MM.1S (cell line): ENCODE data around the gene PCBP4.

Experiments used
- DNase-seq: peaks from one replicate; pipeline ENCODE4 v3.0.0-alpha.2; 2015
- H2AFZ ChIP-seq: fragments of 300-600 bp; sonication (generic); 2 replicates; pipeline ENCODE4 v1.6.0; 2016; ENCODE audit warnings: antibody characterized with exemption, low read length
- H3F3A ChIP-seq: fragments of 300-600 bp; sonication (generic); 2 replicates; pipeline ENCODE4 v1.6.1; 2016; ENCODE audit warnings: mild to moderate bottlenecking, antibody characterized with exemption, low read length, moderate library complexity, mixed read lengths; ENCODE audit not compliant: insufficient read depth
- H3K27ac ChIP-seq: fragments of 300-600 bp; sonication (generic); 2 replicates; pipeline ENCODE4 v1.5.1; 2016; ENCODE audit warnings: mild to moderate bottlenecking, low read length
- H3K27me3 ChIP-seq: fragments of 300-600 bp; sonication (generic); replicated peaks from 2 replicates; pipeline ENCODE4 v1.6.0; 2016; ENCODE audit warnings: low read length; ENCODE audit not compliant: insufficient read depth
- H3K36me3 ChIP-seq: fragments of 300-600 bp; sonication (generic); replicated peaks from 2 replicates; pipeline ENCODE4 v1.6.1; 2016; ENCODE audit warnings: mild to moderate bottlenecking, low read length, mixed read lengths; ENCODE audit not compliant: insufficient read depth
- H3K4me1 ChIP-seq: fragments of 300-600 bp; sonication (generic); 2 replicates; pipeline ENCODE4 v1.6.1; 2016; ENCODE audit warnings: low read length, mixed read lengths
- H3K4me2 ChIP-seq: fragments of 300-600 bp; sonication (generic); 2 replicates; pipeline ENCODE4 v1.6.0; 2016; ENCODE audit warnings: low read depth, low read length
- H3K4me3 ChIP-seq: fragments of 300-600 bp; sonication (generic); 2 replicates; pipeline ENCODE4 v1.5.1; 2016; ENCODE audit warnings: low read length, mixed read lengths
- H3K79me2 ChIP-seq: fragments of 300-600 bp; sonication (generic); 2 replicates; pipeline ENCODE4 v1.6.1; 2016; ENCODE audit warnings: mixed run types, low read length, mixed read lengths
- H3K9ac ChIP-seq: fragments of 300-600 bp; sonication (generic); 2 replicates; pipeline ENCODE4 v1.6.1; 2016; ENCODE audit warnings: low read length, mixed read lengths
- H3K9me2 ChIP-seq: fragments of 300-600 bp; sonication (generic); replicated peaks from 2 replicates; pipeline ENCODE4 v1.6.1; 2016; ENCODE audit warnings: mild to moderate bottlenecking, low read length, mixed read lengths; ENCODE audit not compliant: insufficient read depth
- H3K9me3 ChIP-seq: fragments of 300-600 bp; sonication (generic); replicated peaks from 2 replicates; pipeline ENCODE4 v1.6.1; 2016; ENCODE audit warnings: mild to moderate bottlenecking, low read length, mixed read lengths; ENCODE audit not compliant: insufficient read depth
- H4K20me1 ChIP-seq: fragments of 300-600 bp; sonication (generic); 2 replicates; pipeline ENCODE4 v1.6.1; 2016; ENCODE audit warnings: mild to moderate bottlenecking, low read length, moderate library complexity, mixed read lengths; ENCODE audit not compliant: insufficient read depth
- CTCF ChIP-seq: fragments of 300-600 bp; sonication (generic); IDR thresholded peaks from 2 replicates; pipeline ENCODE4 v1.5.1; 2016; ENCODE audit warnings: antibody characterized with exemption, low read length, mixed read lengths
- EZH2 ChIP-seq: fragments of 300-600 bp; sonication (generic); optimal IDR thresholded peaks from 2 replicates; pipeline ENCODE3; 2017; ENCODE audit warnings: low read depth, mild to moderate bottlenecking, antibody characterized with exemption, low read length, mixed read lengths
- EZH2phosphoT487 ChIP-seq: fragments of 300-600 bp; sonication (generic); IDR thresholded peaks from 2 replicates; pipeline ENCODE4 v1.6.1; 2018; ENCODE audit warnings: antibody characterized with exemption, low read length

PCBP4 gene

GRCh38 chr3:52007291-52007690 lies 40.0 kb upstream of the PCBP4 start:
- H3K9me2 ChIP-seq = no peaks in the 10 kb centered on the region
- H3F3A ChIP-seq = no peaks in the 10 kb centered on the region
- no peaks in the 10 kb centered on the region for H3K36me3 ChIP-seq
- H2AFZ ChIP-seq = no peak overlapping the region
- H3K9ac ChIP-seq = no peak overlapping the region
- no peaks in the 10 kb centered on the region for H3K4me1 ChIP-seq
- no peaks in the 10 kb centered on the region for H3K9me3 ChIP-seq
- no peak for TF ChIP-seq EZH2phosphoT487
- TF ChIP-seq CTCF = no peak
- no peak for TF ChIP-seq EZH2
- H3K4me3 ChIP-seq = no peak overlapping the region
- no peak overlapping the region for H3K4me2 ChIP-seq
- no peaks in the 10 kb centered on the region for H3K79me2 ChIP-seq
- H3K27ac ChIP-seq = no peak overlapping the region
- DNase-seq = no peak
- no peaks in the 10 kb centered on the region for H4K20me1 ChIP-seq
- H3K27me3 ChIP-seq = peaks cover 2% of the 10 kb centered on the region; the same call in 1 of the 2 replicates

GRCh38 chr3:52006820-52007133 lies 39.5 kb upstream of the PCBP4 start:
- H3K36me3 ChIP-seq = no peaks in the 10 kb centered on the region
- no peaks in the 10 kb centered on the region for H4K20me1 ChIP-seq
- no peak overlapping the region for H3K4me2 ChIP-seq

GRCh38 chr3:52006017-52006819 lies 39.0 kb upstream of the PCBP4 start:
- Histone ChIP-seq H3K79me2 (no peaks in the 10 kb centered on the region), H3K4me3 (no peak overlapping the region), H2AFZ (no peak overlapping the region), H4K20me1 (no peaks in the 10 kb centered on the region), H3K27ac (no peak overlapping the region), H3F3A (no peaks in the 10 kb centered on the region), H3K9me3 (no peaks in the 10 kb centered on the region), H3K27me3 (peaks cover 2% of the 10 kb centered on the region; the same call in 1 of the 2 replicates), H3K4me1 (no peaks in the 10 kb centered on the region), H3K9ac (no peak overlapping the region), H3K9me2 (no peaks in the 10 kb centered on the region), H3K36me3 (no peaks in the 10 kb centered on the region), H3K4me2 (no peak overlapping the region)
- DNase-seq = no peak
- TF ChIP-seq EZH2phosphoT487 (no peak), CTCF (no peak), EZH2 (no peak)

More at GRCh38 chr3:52006820-52007133, 39.5 kb upstream of the PCBP4 start:
- no peaks in the 10 kb centered on the region for H3K4me1 ChIP-seq
- no peak overlapping the region for H3K4me3 ChIP-seq
- H2AFZ ChIP-seq = no peak overlapping the region
- no peak for DNase-seq
- H3K9ac ChIP-seq = no peak overlapping the region
- H3K79me2 ChIP-seq = no peaks in the 10 kb centered on the region
- H3K9me2 ChIP-seq = no peaks in the 10 kb centered on the region
- peaks cover 2% of the 10 kb centered on the region; the same call in 1 of the 2 replicates for H3K27me3 ChIP-seq
- no peaks in the 10 kb centered on the region for H3F3A ChIP-seq
- TF ChIP-seq EZH2 (no peak), CTCF (no peak), EZH2phosphoT487 (no peak)
- no peak overlapping the region for H3K27ac ChIP-seq
- H3K9me3 ChIP-seq = no peaks in the 10 kb centered on the region
